Transverse colon (tissue), 4 donors: Measurements from ENCODE around the gene SLIT2. TPM values are rescaled to one million over a fixed set of nuclear protein-coding genes. Genes with fewer than 3 reads are reported as not detected.
A peak's percentile ranks its signal among the peaks of the same experiment; 100 is the strongest.

Experiments used
- DNase-seq: peaks from one replicate; pipeline ENCODE4 v3.0.0-alpha.2; 2019
- H3K27ac ChIP-seq, 4 donors: fragments of 200-600 bp; sonication (generic); 2 replicates each; pipeline ENCODE4 v1.5.1; 2016 to 2018; ENCODE audit warnings: inconsistent platforms in 4 of 4
- H3K27me3 ChIP-seq: fragments of 200-600 bp; sonication (generic); 2 replicates; pipeline ENCODE4 v1.5.1; 2017; ENCODE audit warnings: inconsistent platforms
- H3K36me3 ChIP-seq, 4 donors: fragments of 200-600 bp; sonication (generic); 2 replicates each; pipeline ENCODE4 v1.5.1; 2017 to 2019; ENCODE audit warnings: inconsistent platforms in 4 of 4
- H3K4me1 ChIP-seq, 4 donors: fragments of 200-600 bp; sonication (generic); 2 replicates each; pipeline ENCODE4 v1.5.1; 2017 to 2020; ENCODE audit warnings: inconsistent platforms in 4 of 4
- H3K4me3 ChIP-seq, 4 donors: fragments of 200-600 bp; sonication (generic); 1 replicate in 1 of 4; 2 replicates in 3 of 4; pipeline versions ENCODE4 v1.5.1 to v1.6.1; 2017 to 2019; ENCODE audit warnings: inconsistent platforms in 4 of 4
- H3K9me3 ChIP-seq, 2 donors: fragments of 200-600 bp; sonication (generic); 2 replicates each; pipeline ENCODE4 v1.5.1; 2017 to 2019; ENCODE audit warnings: inconsistent platforms in 2 of 2
- EP300 ChIP-seq: sonication (generic); formaldehyde crosslinking; IDR thresholded peaks from one replicate; pipeline ENCODE4 v1.6.1; 2017; ENCODE audit warnings: antibody characterized with exemption, low read depth
- POLR2A ChIP-seq: fragments of 450-650 bp; IDR thresholded peaks from one replicate; pipeline ENCODE4 v1.6.1; 2016; ENCODE audit warnings: antibody characterized with exemption, mild to moderate bottlenecking, moderate library complexity
- POLR2AphosphoS5 ChIP-seq, 3 donors: sonication (generic); formaldehyde crosslinking; IDR thresholded peaks; one replicate each; pipeline ENCODE4 v1.6.1; 2016; ENCODE audit warnings: antibody characterized with exemption in 3 of 3
- WGBS, 2 donors: methylation state at CpG; one replicate each; pipeline ENCODE4 v1.1.5; 2018; ENCODE audit warnings: low coverage in 1 of 2; 5-methylcytosine and 5-hydroxymethylcytosine counted together
- in situ Hi-C, 4 donors: fragments of 200-750 bp; cut with MboI; loops; one replicate each; pipeline versions ENCODE4 v1.15.0 to v1.15.1; 2017; ENCODE audit warnings: low sequenced_read_pairs in 3 of 4, low pct_ligation_motif_present in 1 of 4, low pct_unique_long_range_greater_than_20kb in 1 of 4
- intact Hi-C: fragments of 100-400 bp; cut with DNase I; formaldehyde crosslinking; loops from one replicate; pipeline ENCODE4 v1.15.1; 2023; ENCODE audit warnings: low total_unique reads
- total RNA-seq, 4 donors: library from RNA; depleted of rRNA; stranded (reverse); fragments of >200 nt; gene quantifications; one replicate each; pipeline ENCODE4 v1.1.0, GENCODE V29; 2016
- TF ChIP-seq, protein P1 (sequence below), 5 experiments: fragments of 200-600 bp in 3 of 5; fragments of 450-650 bp in 2 of 5; sonication (generic) in 3 of 5; IDR thresholded peaks; 1 replicate in 2 of 5; 2 replicates in 3 of 5; pipeline ENCODE4 v1.5.1; 2016 to 2017; ENCODE audit warnings: antibody characterized with exemption in 5 of 5, inconsistent platforms in 3 of 5, mild to moderate bottlenecking in 2 of 5, moderate library complexity in 1 of 5

SLIT2 gene, protein sequence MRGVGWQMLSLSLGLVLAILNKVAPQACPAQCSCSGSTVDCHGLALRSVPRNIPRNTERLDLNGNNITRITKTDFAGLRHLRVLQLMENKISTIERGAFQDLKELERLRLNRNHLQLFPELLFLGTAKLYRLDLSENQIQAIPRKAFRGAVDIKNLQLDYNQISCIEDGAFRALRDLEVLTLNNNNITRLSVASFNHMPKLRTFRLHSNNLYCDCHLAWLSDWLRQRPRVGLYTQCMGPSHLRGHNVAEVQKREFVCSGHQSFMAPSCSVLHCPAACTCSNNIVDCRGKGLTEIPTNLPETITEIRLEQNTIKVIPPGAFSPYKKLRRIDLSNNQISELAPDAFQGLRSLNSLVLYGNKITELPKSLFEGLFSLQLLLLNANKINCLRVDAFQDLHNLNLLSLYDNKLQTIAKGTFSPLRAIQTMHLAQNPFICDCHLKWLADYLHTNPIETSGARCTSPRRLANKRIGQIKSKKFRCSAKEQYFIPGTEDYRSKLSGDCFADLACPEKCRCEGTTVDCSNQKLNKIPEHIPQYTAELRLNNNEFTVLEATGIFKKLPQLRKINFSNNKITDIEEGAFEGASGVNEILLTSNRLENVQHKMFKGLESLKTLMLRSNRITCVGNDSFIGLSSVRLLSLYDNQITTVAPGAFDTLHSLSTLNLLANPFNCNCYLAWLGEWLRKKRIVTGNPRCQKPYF (N-terminal part only)
- 1 to 10 TPM; 2.2 to 6.7 (median 5.6) TPM for total RNA-seq

DNA sequence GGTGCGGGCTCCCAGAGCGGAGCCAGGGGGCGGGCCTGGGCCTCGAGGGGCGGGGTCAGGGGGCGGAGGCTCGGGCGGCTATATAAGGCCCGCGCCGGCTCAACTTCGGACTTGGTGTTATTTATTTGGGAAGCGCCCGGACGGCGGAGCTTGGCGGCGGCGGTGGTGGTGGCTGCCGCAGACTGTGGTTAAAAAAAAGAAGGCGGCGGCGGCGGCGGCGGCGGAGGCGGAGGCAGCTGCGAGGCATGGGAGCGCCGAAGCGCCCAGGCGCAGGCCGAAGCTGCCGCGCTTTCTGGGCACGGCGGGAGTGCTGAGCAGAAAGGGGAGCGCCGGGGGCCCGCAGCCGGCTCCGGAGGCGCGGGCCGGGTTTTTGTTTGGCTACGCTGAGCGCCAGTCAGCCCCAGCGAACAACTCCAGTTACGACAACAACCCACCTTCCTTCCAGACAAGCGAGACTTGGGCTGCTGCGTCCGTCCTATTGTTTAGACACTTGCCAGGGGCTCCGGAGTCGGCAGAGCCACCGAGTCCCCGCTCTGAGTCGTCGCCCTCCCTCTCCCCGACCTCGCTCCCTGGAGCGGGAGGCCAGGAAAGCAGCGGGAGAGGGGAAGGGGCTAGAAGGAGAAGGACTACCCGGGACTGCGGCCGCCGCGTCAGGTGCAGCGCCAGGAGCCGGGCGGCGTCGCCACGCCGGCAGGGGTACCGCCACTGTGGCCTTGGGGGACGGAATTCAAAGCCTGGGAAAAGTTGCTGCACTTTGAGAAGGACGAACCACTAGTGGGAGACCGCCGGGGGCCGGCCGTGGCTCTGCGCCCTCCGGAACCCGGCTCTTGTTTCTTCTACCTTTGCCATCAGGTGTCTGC is at the start of gene SLIT2:
Gene SLIT2 (plus strand): TSS at position 110 of the 860 bp plus-strand sequence. CDS start 1,911 bp downstream, outside the sequence.
- Histone ChIP-seq H3K4me3 (peak within 1 kb of the TSS; percentile 38 to 70 (median 50)), H3K36me3 (no peaks in the 10 kb centered on the region), H3K27ac (peak within 1 kb of the TSS; percentile 48 to 85 (median 76)), H3K4me1 (peaks cover 0 to 21% (median 15%) of the 10 kb centered on the region in 4 donors), H3K27me3 (peaks cover 61% of the 10 kb centered on the region), H3K9me3 (no peaks in the 10 kb centered on the region)
- intact Hi-C loops, result no loop called here
- TF ChIP-seq POLR2A (peak; percentile 59), POLR2AphosphoS5 (IDR thresholded peaks at IDR 0.05) (peak; percentile 89 to 95 (median 91)), EP300 (no peak)
- TF ChIP-seq, protein P1, sequence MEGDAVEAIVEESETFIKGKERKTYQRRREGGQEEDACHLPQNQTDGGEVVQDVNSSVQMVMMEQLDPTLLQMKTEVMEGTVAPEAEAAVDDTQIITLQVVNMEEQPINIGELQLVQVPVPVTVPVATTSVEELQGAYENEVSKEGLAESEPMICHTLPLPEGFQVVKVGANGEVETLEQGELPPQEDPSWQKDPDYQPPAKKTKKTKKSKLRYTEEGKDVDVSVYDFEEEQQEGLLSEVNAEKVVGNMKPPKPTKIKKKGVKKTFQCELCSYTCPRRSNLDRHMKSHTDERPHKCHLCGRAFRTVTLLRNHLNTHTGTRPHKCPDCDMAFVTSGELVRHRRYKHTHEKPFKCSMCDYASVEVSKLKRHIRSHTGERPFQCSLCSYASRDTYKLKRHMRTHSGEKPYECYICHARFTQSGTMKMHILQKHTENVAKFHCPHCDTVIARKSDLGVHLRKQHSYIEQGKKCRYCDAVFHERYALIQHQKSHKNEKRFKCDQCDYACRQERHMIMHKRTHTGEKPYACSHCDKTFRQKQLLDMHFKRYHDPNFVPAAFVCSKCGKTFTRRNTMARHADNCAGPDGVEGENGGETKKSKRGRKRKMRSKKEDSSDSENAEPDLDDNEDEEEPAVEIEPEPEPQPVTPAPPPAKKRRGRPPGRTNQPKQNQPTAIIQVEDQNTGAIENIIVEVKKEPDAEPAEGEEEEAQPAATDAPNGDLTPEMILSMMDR (IDR thresholded peaks at IDR 0.05), result no peak
- WGBS, 2 donors, result 5% methylated on average over 68 of the region's 85 CpGs; no CpG with 5 or more reads in 1 of the 2 donors
- peak; percentile 81 for DNase-seq
- in situ Hi-C loops, result no loop called here

DNA sequence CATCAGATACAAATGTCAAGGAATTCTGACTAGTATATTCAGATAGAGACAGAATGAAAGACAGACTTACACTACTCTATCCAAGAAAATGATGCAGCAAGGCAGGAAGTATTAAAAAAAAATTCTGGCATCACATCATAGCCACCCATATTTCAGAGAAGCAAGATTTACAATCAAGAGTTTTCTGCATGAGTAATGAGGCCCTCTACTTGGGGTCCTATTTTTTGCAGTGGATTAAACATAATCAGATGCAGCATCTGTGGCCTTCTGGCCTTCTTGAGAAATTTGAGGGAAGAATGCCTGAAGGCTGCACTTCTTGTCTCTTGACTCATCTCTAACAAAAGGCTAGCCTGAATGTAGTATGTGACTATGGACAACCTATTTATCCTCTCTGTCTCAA is 48.2 kb upstream of the SLIT2 start:
- no peaks in the 10 kb centered on the region for H3K36me3 ChIP-seq
- in situ Hi-C loops (no loop called here), intact Hi-C loops (no loop called here)
- no peaks in the 10 kb centered on the region for H3K27me3 ChIP-seq
- no peaks in the 10 kb centered on the region for H3K4me1 ChIP-seq
- no peak for DNase-seq
- TF ChIP-seq EP300, result no peak
- H3K27ac ChIP-seq, result no peak overlapping the region
- no peak overlapping the region for H3K4me3 ChIP-seq
- H3K9me3 ChIP-seq, result no peaks in the 10 kb centered on the region

DNA sequence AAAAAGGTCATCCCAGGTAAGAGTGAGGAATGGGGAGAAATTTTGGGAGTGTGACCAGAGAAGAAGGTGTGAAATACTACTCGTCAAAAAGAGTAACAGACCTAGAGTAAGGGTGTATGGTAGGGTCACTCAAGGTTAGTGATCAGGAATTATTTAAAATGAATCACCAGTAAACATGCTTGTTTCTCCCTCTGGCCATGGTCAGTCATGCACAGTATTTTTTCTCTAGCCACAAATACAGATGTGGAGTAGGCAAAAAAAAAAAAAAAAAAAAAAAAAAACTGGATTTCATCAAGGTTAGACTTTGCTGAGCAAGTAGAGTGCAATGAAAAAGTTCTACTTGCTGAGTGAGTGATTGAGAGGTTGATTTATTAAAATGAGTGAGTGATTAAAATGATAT is 34.2 kb upstream of the SLIT2 start:
- no peak overlapping the region for H3K4me3 ChIP-seq
- intact Hi-C loops (no loop called here), in situ Hi-C loops (no loop called here)
- H3K27me3 ChIP-seq, result no peaks in the 10 kb centered on the region
- no peak overlapping the region for H3K27ac ChIP-seq
- peaks cover 0 to 5% of the 10 kb centered on the region in 2 donors for H3K9me3 ChIP-seq
- WGBS, 2 donors, result 50 to 89% methylated on average over 1 of the region's 1 CpG
- no peak for TF ChIP-seq EP300
- TF ChIP-seq POLR2A, result no peak
- TF ChIP-seq, protein P1 (IDR thresholded peaks at IDR 0.05), result no peak
- TF ChIP-seq POLR2AphosphoS5 (IDR thresholded peaks at IDR 0.05), result no peak
- H3K36me3 ChIP-seq, result no peaks in the 10 kb centered on the region
- H3K4me1 ChIP-seq, result no peaks in the 10 kb centered on the region
- no peak for DNase-seq

DNA sequence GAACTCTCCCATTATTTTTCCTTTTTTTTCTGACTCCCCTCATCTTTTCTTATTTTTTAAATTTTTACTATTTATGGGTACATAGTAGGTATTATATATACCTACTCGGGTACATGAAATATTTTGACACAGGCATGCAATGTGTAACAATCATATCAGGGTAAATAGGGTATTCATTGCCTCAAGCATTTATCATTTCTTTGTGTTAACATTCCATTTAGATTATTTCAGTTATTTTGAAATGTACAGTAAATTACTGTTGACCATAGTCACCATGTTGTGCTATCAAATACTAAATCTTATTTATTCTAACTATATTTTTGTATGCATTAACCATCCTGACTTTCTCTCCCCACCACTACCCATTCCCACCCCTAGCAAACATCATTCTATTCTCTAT is 33.8 kb upstream of the SLIT2 start:
- Histone ChIP-seq H3K27ac (no peak overlapping the region), H3K4me3 (no peak overlapping the region), H3K4me1 (no peaks in the 10 kb centered on the region), H3K27me3 (no peaks in the 10 kb centered on the region), H3K36me3 (no peaks in the 10 kb centered on the region), H3K9me3 (peaks cover 0 to 5% of the 10 kb centered on the region in 2 donors)
- TF ChIP-seq EP300, result no peak
- TF ChIP-seq, protein P1 (IDR thresholded peaks at IDR 0.05), result no peak
- TF ChIP-seq POLR2AphosphoS5 (IDR thresholded peaks at IDR 0.05), result no peak
- no peak for TF ChIP-seq POLR2A
- intact Hi-C loops, result no loop called here
- DNase-seq, result no peak
- WGBS, 2 donors, result 50 to 76% methylated on average over 1 of the region's 1 CpG
- in situ Hi-C loops, result no loop called here
